Heart left ventricle (tissue), 13 donors: ENCODE results near the gene GNG7.

Source experiments
- CTCF ChIP-seq, 12 donors: fragments of 200-600 bp; sonication (generic) in 4 of 12; IDR thresholded peaks; one replicate each; pipeline versions ENCODE4 v1.5.0 to v1.8.0; 2018 to 2022; ENCODE audit warnings: antibody characterized with exemption in 12 of 12, mild to moderate bottlenecking in 5 of 12
- POLR2A ChIP-seq, 2 donors: fragments of 450-650 bp; IDR thresholded peaks; one replicate each; pipeline ENCODE4 v1.6.1; 2017; ENCODE audit warnings: antibody characterized with exemption in 2 of 2, mild to moderate bottlenecking in 2 of 2, moderate library complexity in 2 of 2
- donor health status: ischemic (EF 13 %, LVEDD 7.1; RV severe dilation, severe dysfunction).
- donor health status: DM: no; HTN: yes; CAD: no.
- donor health status: DM: no; HTN: no; CAD: no.
- donor health status: ischemic (EF 25% LVEDD 6.9; RV normal size, moderate dysfunction).
- donor health status: ischemic (EF 25% LVEDD 5.7; RV mildly dilated, moderate dysfunction).
- donor health status: ischemic (EF 35%, LVEDD 5.7; RV mildly dilated, moderate dysfunction).
- donor health status: nonischemic (EF 11% LVEDD 7.7; RV severe dilation, severe dysfunction).
- donor health status: DM: yes; HTN: yes; CAD: no.
- donor health status: PGD.
- donor health status: ischemic (EF 29% LVEDD 5.4; RV normal size, mild dysfunction).
- donor health status: nonischemic (EF 23%, LVEDD 6.1; RV moderate dilation, normal function).

GRCh38 chr19:2491130-2491801 is 211.2 kb downstream of the GNG7 start:
- TF ChIP-seq POLR2A (IDR thresholded peaks at IDR 0.05) (no peak), CTCF (IDR thresholded peaks at IDR 0.05) (no peak)
